Testis (tissue), 3 donors: ENCODE data around the gene NME7. TPM values are rescaled to one million over a fixed set of nuclear protein-coding genes. Genes with fewer than 3 reads are reported as not detected.

Experiments used
- DNase-seq: peaks from one replicate; pipeline ENCODE4 v3.0.0-alpha.2; 2019
- H3K27ac ChIP-seq, 2 donors: fragments of 200-600 bp; sonication (generic); one replicate each; pipeline ENCODE4 v1.5.1; 2019
- H3K27me3 ChIP-seq: fragments of 200-600 bp; sonication (generic); one replicate; pipeline ENCODE4 v1.5.1; 2019
- H3K36me3 ChIP-seq: fragments of 200-600 bp; sonication (generic); one replicate; pipeline ENCODE4 v1.5.1; 2017; ENCODE audit warnings: low read depth; ENCODE audit errors: missing control alignments
- H3K4me1 ChIP-seq: fragments of 200-600 bp; sonication (generic); one replicate; pipeline ENCODE4 v1.5.1; 2019
- H3K4me3 ChIP-seq, 2 donors: fragments of 200-600 bp; sonication (generic); one replicate each; pipeline ENCODE4 v1.5.1; 2017 to 2019
- H3K9me3 ChIP-seq: fragments of 200-600 bp; sonication (generic); one replicate; pipeline ENCODE4 v1.5.1; 2017
- POLR2A ChIP-seq: fragments of 450-650 bp; IDR thresholded peaks from one replicate; pipeline ENCODE4 v1.6.1; 2017; ENCODE audit warnings: antibody characterized with exemption, mild to moderate bottlenecking, moderate library complexity
- WGBS, 2 donors: methylation state at CpG; one replicate each; pipeline ENCODE4 v1.1.5; 2018; 5-methylcytosine and 5-hydroxymethylcytosine counted together
- intact Hi-C: fragments of 100-400 bp; cut with DNase I; formaldehyde crosslinking; loops from one replicate; pipeline ENCODE4 v1.15.1; 2023; ENCODE audit warnings: low total_unique reads
- polyA plus RNA-seq: library from polyadenylated mRNA; stranded (reverse); fragments of 350-450 nt; fragmentation: Illumina TruSeq; extraction: RNeasy Lipid Tissue Mini Kit (QIAGEN cat#74804); gene quantifications from one replicate; pipeline ENCODE4 v1.2.3, GENCODE V29; 2014; ENCODE audit warnings: low read depth, low replicate concordance; ENCODE audit not compliant: insufficient read depth
- total RNA-seq, 2 donors: library from RNA; depleted of rRNA; stranded (reverse); fragments of >200 nt; gene quantifications; one replicate each; pipeline ENCODE4 v1.2.3, GENCODE V29; 2016
- TF ChIP-seq, protein P1 (sequence below), 3 experiments: fragments of 450-650 bp in 2 of 3; fragments of 200-600 bp in 1 of 3; sonication (generic) in 1 of 3; IDR thresholded peaks; one replicate each; pipeline ENCODE4 v1.5.1; 2016 to 2019; ENCODE audit warnings: antibody characterized with exemption in 3 of 3, mild to moderate bottlenecking in 2 of 3, moderate library complexity in 1 of 3

The NME7 gene
- total and polyA plus RNA-seq, 3 donors from 2014 or later: 21.4 to 29.0 (median 24.0) TPM

- no peaks in the 10 kb centered on the region for H3K4me1 ChIP-seq
- H3K27ac ChIP-seq: no peak overlapping the region
- intact Hi-C loops: no loop called here
- H3K36me3 ChIP-seq: no peaks in the 10 kb centered on the region
- no peak for TF ChIP-seq POLR2A
- TF ChIP-seq, protein P1, sequence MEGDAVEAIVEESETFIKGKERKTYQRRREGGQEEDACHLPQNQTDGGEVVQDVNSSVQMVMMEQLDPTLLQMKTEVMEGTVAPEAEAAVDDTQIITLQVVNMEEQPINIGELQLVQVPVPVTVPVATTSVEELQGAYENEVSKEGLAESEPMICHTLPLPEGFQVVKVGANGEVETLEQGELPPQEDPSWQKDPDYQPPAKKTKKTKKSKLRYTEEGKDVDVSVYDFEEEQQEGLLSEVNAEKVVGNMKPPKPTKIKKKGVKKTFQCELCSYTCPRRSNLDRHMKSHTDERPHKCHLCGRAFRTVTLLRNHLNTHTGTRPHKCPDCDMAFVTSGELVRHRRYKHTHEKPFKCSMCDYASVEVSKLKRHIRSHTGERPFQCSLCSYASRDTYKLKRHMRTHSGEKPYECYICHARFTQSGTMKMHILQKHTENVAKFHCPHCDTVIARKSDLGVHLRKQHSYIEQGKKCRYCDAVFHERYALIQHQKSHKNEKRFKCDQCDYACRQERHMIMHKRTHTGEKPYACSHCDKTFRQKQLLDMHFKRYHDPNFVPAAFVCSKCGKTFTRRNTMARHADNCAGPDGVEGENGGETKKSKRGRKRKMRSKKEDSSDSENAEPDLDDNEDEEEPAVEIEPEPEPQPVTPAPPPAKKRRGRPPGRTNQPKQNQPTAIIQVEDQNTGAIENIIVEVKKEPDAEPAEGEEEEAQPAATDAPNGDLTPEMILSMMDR (IDR thresholded peaks at IDR 0.05): no peak
- 85 to 92% methylated on average over 5 of the region's 5 CpGs for WGBS, 2 donors
- no peaks in the 10 kb centered on the region for H3K9me3 ChIP-seq
- no peak for DNase-seq
- H3K27me3 ChIP-seq: no peaks in the 10 kb centered on the region
- no peak overlapping the region for H3K4me3 ChIP-seq
Observed at GRCh38 chr1:169312084-169312954, 55.3 kb downstream of the NME7 start.

- Histone ChIP-seq H3K4me1 (no peaks in the 10 kb centered on the region), H3K4me3 (no peak overlapping the region), H3K9me3 (no peaks in the 10 kb centered on the region), H3K27ac (no peak overlapping the region), H3K27me3 (no peaks in the 10 kb centered on the region), H3K36me3 (no peaks in the 10 kb centered on the region)
- WGBS, 2 donors: 82 to 84% methylated on average over 7 of the region's 7 CpGs
- TF ChIP-seq, protein P1 (IDR thresholded peaks at IDR 0.05): no peak
- intact Hi-C loops: no loop called here
- no peak for DNase-seq
Observed at GRCh38 chr1:169309178-169310166, 58.1 kb downstream of the NME7 start.

GRCh38 chr1:169308313-169309039 lies 59.1 kb downstream of the NME7 start:
- Histone ChIP-seq H3K27ac (no peak overlapping the region), H3K36me3 (no peaks in the 10 kb centered on the region), H3K9me3 (no peaks in the 10 kb centered on the region), H3K4me1 (no peaks in the 10 kb centered on the region), H3K4me3 (no peak overlapping the region), H3K27me3 (no peaks in the 10 kb centered on the region)
- 86 to 90% methylated on average over 2 of the region's 2 CpGs for WGBS, 2 donors
- DNase-seq: no peak
- no peak for TF ChIP-seq POLR2A
- TF ChIP-seq, protein P1 (IDR thresholded peaks at IDR 0.05): no peak
- intact Hi-C loops: no loop called here

- TF ChIP-seq, protein P1 (IDR thresholded peaks at IDR 0.05): no peak
- no peak for TF ChIP-seq POLR2A
- no peaks in the 10 kb centered on the region for H3K4me1 ChIP-seq
Observed at GRCh38 chr1:169307176-169307575, 60.4 kb downstream of the NME7 start.

More at GRCh38 chr1:169307176-169307575, 60.4 kb downstream of the NME7 start:
- H3K9me3 ChIP-seq: no peaks in the 10 kb centered on the region
- WGBS, 2 donors: 92 to 97% methylated on average over 1 of the region's 1 CpG
- no peaks in the 10 kb centered on the region for H3K36me3 ChIP-seq
- no peak for DNase-seq
- no peak overlapping the region for H3K27ac ChIP-seq
- intact Hi-C loops: no loop called here
- H3K4me3 ChIP-seq: no peak overlapping the region
- H3K27me3 ChIP-seq: no peaks in the 10 kb centered on the region
